Type B pancreatic cell (in vitro differentiated cells): ENCODE measurements around the gene CCDC142. TPM values are rescaled to one million over a fixed set of nuclear protein-coding genes. Genes with fewer than 3 reads are reported as not detected.

Experiments used
- DNase-seq: peaks from one replicate; pipeline ENCODE4 v3.0.0; 2021; ENCODE audit warnings: mixed read lengths; ENCODE audit not compliant: unreplicated experiment; ENCODE audit errors: extremely low spot score
- H3K27ac Mint-ChIP-seq: 2 replicates; pipeline ENCODE4 v1.8.0; 2021; ENCODE audit warnings: mild to moderate bottlenecking, mixed read lengths
- H3K27me3 Mint-ChIP-seq: 2 replicates; pipeline ENCODE4 v1.8.0; 2021; ENCODE audit warnings: mixed read lengths
- H3K36me3 Mint-ChIP-seq: 2 replicates; pipeline ENCODE4 v1.8.0; 2021; ENCODE audit warnings: mixed read lengths
- H3K4me1 Mint-ChIP-seq: one replicate; pipeline ENCODE4 v1.8.0; 2021; ENCODE audit warnings: mixed read lengths; ENCODE audit not compliant: unreplicated experiment
- H3K4me3 Mint-ChIP-seq: 2 replicates; pipeline ENCODE4 v1.8.0; 2021; ENCODE audit warnings: mild to moderate bottlenecking, mixed read lengths
- H3K9me3 Mint-ChIP-seq: 2 replicates; pipeline ENCODE4 v1.8.0; 2021; ENCODE audit warnings: mixed read lengths
- total RNA-seq: library from RNA; stranded (reverse); gene quantifications from 2 replicates; pipeline ENCODE4 v1.2.1, GENCODE V29; 2021; ENCODE audit warnings: low replicate concordance
- TF ChIP-seq, protein P1 (sequence below): fragments of 200-600 bp; sonication (generic); conservative IDR thresholded peaks from 2 replicates; pipeline ENCODE4 v1.5.0; 2021; ENCODE audit warnings: antibody characterized with exemption, mild to moderate bottlenecking

CCDC142 gene
- total RNA-seq, 1 donor from 2014 or later: 30.1 TPM

- DNase-seq: no peak
- TF ChIP-seq, protein P1, sequence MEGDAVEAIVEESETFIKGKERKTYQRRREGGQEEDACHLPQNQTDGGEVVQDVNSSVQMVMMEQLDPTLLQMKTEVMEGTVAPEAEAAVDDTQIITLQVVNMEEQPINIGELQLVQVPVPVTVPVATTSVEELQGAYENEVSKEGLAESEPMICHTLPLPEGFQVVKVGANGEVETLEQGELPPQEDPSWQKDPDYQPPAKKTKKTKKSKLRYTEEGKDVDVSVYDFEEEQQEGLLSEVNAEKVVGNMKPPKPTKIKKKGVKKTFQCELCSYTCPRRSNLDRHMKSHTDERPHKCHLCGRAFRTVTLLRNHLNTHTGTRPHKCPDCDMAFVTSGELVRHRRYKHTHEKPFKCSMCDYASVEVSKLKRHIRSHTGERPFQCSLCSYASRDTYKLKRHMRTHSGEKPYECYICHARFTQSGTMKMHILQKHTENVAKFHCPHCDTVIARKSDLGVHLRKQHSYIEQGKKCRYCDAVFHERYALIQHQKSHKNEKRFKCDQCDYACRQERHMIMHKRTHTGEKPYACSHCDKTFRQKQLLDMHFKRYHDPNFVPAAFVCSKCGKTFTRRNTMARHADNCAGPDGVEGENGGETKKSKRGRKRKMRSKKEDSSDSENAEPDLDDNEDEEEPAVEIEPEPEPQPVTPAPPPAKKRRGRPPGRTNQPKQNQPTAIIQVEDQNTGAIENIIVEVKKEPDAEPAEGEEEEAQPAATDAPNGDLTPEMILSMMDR: no peak
These were observed 15.1 kb upstream of the CCDC142 start for GRCh38 chr2:74497777-74498499.

DNA sequence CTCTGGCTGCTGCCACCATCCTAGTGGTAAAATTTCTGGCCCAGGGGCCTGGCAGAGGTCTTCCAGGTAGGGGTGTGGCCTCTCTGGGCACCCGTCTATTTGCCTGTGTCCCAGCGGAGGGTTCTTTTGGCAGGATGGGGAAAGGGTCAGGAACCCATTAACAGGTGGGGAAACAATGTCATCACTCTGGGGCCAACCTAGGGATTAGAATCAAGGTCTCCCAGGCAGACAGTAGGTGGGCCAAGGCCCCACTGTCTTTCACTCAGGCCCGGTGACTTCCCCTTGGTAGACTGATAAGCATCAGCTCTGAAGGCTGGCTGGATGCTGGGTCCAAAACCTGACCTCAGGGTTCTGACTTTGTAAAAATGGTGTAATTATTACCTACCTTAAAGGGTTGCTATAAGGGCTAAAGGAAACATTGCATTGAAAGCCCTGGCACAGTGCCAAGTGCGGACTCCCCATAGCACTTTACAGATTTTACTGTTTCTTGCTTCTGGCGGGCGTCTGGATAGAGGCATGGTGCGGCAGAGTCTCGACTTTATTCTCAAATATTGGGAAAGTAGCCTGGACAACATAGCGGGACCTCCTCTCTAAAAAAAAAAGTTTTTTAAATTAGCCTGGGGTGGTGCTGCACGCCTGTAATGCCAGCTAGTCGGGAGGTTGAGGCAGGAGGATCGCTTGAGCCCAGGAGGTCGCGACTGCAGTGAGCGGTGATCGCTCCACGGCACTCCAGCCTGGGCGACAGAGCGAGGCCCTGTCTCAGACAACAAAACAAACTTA lies 14.4 kb upstream of the CCDC142 start:
- H3K36me3 Mint-ChIP-seq: peaks cover 6% of the 10 kb centered on the region
- no peak for DNase-seq
- peak overlapping the region; percentile 92 for H3K4me3 Mint-ChIP-seq
- H3K4me1 Mint-ChIP-seq: peaks cover 23% of the 10 kb centered on the region
- no peaks in the 10 kb centered on the region for H3K9me3 Mint-ChIP-seq
- peaks cover 66% of the 10 kb centered on the region for H3K27me3 Mint-ChIP-seq
- H3K27ac Mint-ChIP-seq: no peak overlapping the region
- TF ChIP-seq, protein P1: no peak

More at GRCh38 chr2:74497777-74498499, 15.1 kb upstream of the CCDC142 start:
- peaks cover 5% of the 10 kb centered on the region for H3K36me3 Mint-ChIP-seq
- H3K4me3 Mint-ChIP-seq: peak overlapping the region; percentile 92
- H3K9me3 Mint-ChIP-seq: no peaks in the 10 kb centered on the region
- peak overlapping the region; percentile 36 for H3K27ac Mint-ChIP-seq
- peaks cover 29% of the 10 kb centered on the region for H3K4me1 Mint-ChIP-seq
- H3K27me3 Mint-ChIP-seq: peaks cover 73% of the 10 kb centered on the region

DNA sequence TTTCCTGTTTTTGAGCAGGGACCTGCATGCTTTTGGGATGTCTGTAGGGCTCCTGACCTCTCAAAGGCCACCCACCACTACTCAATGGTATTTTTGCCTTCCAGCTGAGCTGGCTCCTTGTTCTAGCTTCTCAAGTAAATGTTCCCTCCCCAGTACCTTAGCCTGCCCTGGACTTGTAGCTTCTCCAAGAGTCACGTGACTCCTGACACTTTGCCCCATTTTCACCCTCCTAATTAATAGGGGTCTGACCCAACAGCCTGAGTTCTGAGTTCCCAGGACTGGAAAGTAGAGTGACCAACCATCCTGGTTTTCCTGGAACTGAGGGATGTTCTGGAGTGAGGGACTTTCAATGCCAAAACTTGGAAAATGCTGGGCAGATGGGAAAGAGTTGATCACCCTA lies 12.6 kb upstream of the CCDC142 start:
- Mint-ChIP-seq H3K4me1 (peaks cover 10% of the 10 kb centered on the region), H3K4me3 (no peak overlapping the region), H3K27ac (no peak overlapping the region), H3K36me3 (peaks cover 11% of the 10 kb centered on the region), H3K9me3 (no peaks in the 10 kb centered on the region), H3K27me3 (peaks cover 48% of the 10 kb centered on the region)
- TF ChIP-seq, protein P1: no peak
- no peak for DNase-seq

DNA sequence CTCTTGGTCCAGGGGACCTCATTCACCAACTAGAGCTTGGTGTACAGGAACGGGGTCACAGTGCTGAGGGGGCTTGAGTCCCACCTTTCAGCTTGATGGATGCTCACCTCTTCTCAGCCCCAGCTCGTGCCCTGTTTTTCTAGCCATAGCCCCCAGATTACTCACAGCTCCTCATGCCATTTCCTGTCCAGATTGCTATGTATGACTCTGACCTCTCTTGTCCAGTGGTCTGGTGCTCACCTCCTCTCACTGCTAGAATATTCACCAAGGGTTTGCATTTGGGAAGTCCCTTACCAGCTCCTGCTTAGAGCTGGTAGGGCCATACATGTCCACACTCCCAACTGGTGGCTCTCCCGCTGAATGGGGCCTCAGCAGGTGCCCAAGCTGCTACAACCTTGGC lies 10.7 kb upstream of the CCDC142 start:
- TF ChIP-seq, protein P1: no peak
- Mint-ChIP-seq H3K27ac (no peak overlapping the region), H3K36me3 (peaks cover 18% of the 10 kb centered on the region), H3K27me3 (peaks cover 31% of the 10 kb centered on the region), H3K4me3 (no peak overlapping the region), H3K9me3 (no peaks in the 10 kb centered on the region), H3K4me1 (peaks cover 3% of the 10 kb centered on the region)
- DNase-seq: no peak

DNA sequence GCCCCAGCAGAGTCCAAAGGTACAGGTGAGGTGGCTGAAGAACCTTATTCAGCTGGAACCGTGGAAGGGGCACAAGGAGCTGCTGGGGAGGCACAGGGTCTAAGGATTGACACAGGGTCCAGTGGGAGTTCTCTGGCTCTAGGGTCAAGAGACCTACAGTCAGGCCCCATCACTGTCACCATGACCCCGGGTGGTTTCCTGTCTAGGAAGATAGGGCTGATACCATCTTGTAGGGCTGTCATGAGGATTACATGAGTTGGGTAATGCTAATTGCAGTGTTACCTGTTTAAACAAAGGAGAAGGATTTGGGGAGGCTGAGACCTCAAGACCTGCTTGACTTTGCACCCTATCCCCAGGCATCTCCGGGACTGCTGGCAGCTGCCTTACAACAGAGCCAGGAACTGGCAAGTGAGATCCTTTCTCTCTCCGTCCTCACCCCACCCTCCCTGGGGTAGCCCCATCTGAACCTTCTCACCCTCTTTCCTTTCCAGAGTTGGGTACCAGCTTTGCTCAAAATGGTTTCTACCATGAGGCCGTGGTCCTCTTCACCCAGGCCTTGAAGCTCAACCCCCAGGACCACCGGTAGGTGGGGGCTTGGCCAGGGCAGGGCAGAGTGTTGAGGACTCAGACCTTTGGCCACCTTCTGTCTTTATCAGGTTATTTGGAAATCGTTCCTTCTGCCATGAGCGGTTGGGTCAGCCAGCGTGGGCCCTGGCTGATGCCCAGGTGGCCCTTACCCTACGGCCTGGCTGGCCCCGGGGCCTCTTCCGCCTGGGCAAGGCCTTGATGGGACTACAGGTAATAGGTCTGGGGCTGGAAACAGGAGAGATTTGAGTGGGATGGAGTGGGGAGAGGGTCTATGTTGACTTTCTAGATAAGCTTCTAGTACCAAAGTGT lies 9.1 kb upstream of the CCDC142 start:
- Mint-ChIP-seq H3K9me3 (no peaks in the 10 kb centered on the region), H3K4me3 (no peak overlapping the region), H3K4me1 (no peaks in the 10 kb centered on the region), H3K27me3 (peaks cover 14% of the 10 kb centered on the region), H3K36me3 (peaks cover 18% of the 10 kb centered on the region), H3K27ac (no peak overlapping the region)
- DNase-seq: no peak
- TF ChIP-seq, protein P1: no peak
